HepG2 (cell line): ENCODE results near the gene LMNA. TPM values are rescaled to one million over a fixed set of nuclear protein-coding genes. Genes with fewer than 3 reads are reported as not detected.
A peak's percentile ranks its signal among the peaks of the same experiment; 100 is the strongest.

Experiments
- ATRX ChIP-seq: sonication (generic); formaldehyde crosslinking; IDR thresholded peaks from 2 replicates; pipeline ENCODE4 v1.4.0; 2020; ENCODE audit warnings: missing genetic modification reagents, borderline replicate concordance
- HOXA3 ChIP-seq: sonication (generic); formaldehyde crosslinking; IDR thresholded peaks from 2 replicates; pipeline ENCODE4 v1.5.0; 2020; ENCODE audit warnings: missing genetic modification reagents
- MAZ ChIP-seq, 2 experiments: sonication (generic) in 1 of 2; formaldehyde crosslinking in 1 of 2; IDR thresholded peaks; 2 replicates each; pipeline versions ENCODE4 v1.5.0 to v1.6.1; 2012 to 2020; ENCODE audit warnings: low read depth in 2 of 2, mild to moderate bottlenecking in 2 of 2, borderline replicate concordance in 1 of 2, improper control_type of control experiment in 1 of 2, low read length in 1 of 2, missing genetic modification reagents in 1 of 2, moderate library complexity in 1 of 2
- PPARG ChIP-seq: conservative IDR thresholded peaks from 2 replicates; pipeline ENCODE4 v1.6.1; 2016; ENCODE audit warnings: missing biosample characterization, missing genetic modification reagents
- ZNF430 ChIP-seq: sonication (generic); formaldehyde crosslinking; IDR thresholded peaks from 2 replicates; pipeline ENCODE4 v1.9.0; 2021; ENCODE audit warnings: mild to moderate bottlenecking, missing genetic modification reagents
- ZNF549 ChIP-seq: sonication (generic); formaldehyde crosslinking; IDR thresholded peaks from 2 replicates; pipeline ENCODE4 v1.5.0; 2020; ENCODE audit warnings: missing genetic modification reagents
- polyA plus RNA-seq, 8 experiments: library from polyadenylated mRNA; depleted of rRNA in 3 of 8; stranded (reverse) in 7 of 8; unstranded in 1 of 8; fragments of >200 nt; fragmentation: Illumina TruSeq in 4 of 8; extraction: Trizol in 4 of 8; gene quantifications; 2 replicates each; pipeline versions ENCODE4 v1.2.1 to v1.2.3, GENCODE V29; 2011 to 2016; ENCODE audit warnings: low read depth in 4 of 8, missing spikeins in 1 of 8, mixed read lengths in 1 of 8; ENCODE audit not compliant: insufficient read depth in 1 of 8
- total RNA-seq, 5 experiments: library from RNA; depleted of rRNA; stranded (reverse); fragments of >200 nt; fragmentation: Illumina TruSeq; extraction: Trizol; gene quantifications; 2 replicates each; pipeline ENCODE4 v1.2.3, GENCODE V29; 2016; ENCODE audit warnings: low read depth in 1 of 5
- TF ChIP-seq, protein P1 (sequence below): IDR thresholded peaks from 2 replicates; pipeline ENCODE4 v1.6.1; 2016; ENCODE audit warnings: low read depth, control low read depth
- TF ChIP-seq, protein P2 (sequence below): sonication (generic); formaldehyde crosslinking; IDR thresholded peaks from 2 replicates; pipeline ENCODE4 v1.5.1; 2020; ENCODE audit warnings: mild to moderate bottlenecking, missing genetic modification reagents, borderline replicate concordance
- TF ChIP-seq, protein P3 (sequence below): sonication (generic); formaldehyde crosslinking; IDR thresholded peaks from 2 replicates; pipeline ENCODE4 v1.4.0; 2020; ENCODE audit warnings: missing genetic modification reagents, borderline replicate concordance
- TF ChIP-seq, protein P4 (sequence below): sonication (generic); formaldehyde crosslinking; IDR thresholded peaks from 2 replicates; pipeline ENCODE4 v1.5.1; 2020; ENCODE audit warnings: mild to moderate bottlenecking, missing genetic modification reagents, moderate library complexity
- TF ChIP-seq, protein P5 (sequence below): sonication (generic); formaldehyde crosslinking; IDR thresholded peaks from 2 replicates; pipeline ENCODE4 v1.4.0; 2020; ENCODE audit warnings: mild to moderate bottlenecking, missing genetic modification reagents, borderline replicate concordance

The LMNA gene
- total and polyA plus RNA-seq, 2 of the 13 experiments (the other 11 are each of a cell fraction or from before 2014, with no cell fraction given): 107 to 225 TPM

DNA sequence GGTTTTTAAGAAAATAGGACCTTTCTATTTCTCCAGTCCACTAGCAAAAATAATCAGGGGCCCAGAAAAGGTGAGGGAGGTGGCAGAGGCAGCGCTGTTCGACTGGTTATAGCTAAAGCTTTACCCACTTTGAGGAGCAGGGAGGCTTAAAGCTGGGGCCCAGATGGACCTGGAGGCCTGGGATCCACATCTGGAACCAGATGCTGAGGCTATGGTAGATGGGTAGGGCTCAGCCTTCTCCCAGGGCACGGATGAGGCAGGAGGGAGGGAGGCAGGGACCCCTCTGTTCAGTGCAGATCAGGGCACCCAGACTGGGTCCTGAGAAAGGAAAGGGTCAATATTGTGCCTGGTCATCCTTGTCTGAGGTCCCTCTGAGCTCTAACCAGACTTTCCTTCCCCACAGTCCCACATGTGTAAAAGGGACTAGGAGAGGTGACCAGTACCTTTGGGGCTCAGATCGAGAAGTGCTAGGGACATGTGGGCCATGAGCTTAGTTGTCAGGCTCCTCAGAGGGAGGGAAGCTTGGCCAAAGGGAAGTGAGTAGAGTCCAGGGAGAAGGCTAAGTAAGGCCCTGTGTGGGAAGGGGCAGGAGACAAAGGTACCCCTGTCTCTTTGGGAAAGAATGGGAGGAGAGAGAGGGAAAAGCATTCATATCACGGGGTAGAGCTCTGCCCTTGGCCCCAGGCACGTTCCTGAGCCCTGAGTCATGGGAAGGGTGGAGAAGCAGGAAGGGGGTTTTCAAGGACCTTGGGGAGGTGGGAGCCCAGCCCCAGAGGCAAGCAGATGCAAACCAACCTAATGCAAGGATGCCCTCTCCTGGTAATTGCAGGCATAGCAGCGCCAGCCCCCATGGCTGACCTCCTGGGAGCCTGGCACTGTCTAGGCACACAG lies 15.4 kb downstream of the LMNA start (continued):
- TF ChIP-seq, protein P1, sequence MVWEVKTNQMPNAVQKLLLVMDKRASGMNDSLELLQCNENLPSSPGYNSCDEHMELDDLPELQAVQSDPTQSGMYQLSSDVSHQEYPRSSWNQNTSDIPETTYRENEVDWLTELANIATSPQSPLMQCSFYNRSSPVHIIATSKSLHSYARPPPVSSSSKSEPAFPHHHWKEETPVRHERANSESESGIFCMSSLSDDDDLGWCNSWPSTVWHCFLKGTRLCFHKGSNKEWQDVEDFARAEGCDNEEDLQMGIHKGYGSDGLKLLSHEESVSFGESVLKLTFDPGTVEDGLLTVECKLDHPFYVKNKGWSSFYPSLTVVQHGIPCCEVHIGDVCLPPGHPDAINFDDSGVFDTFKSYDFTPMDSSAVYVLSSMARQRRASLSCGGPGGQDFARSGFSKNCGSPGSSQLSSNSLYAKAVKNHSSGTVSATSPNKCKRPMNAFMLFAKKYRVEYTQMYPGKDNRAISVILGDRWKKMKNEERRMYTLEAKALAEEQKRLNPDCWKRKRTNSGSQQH (CRISPR knock-in tag): no peak; the same call in 1 of the 2 replicates
- no peak for TF ChIP-seq ATRX (CRISPR knock-in tag)
- TF ChIP-seq ZNF430: no peak
- TF ChIP-seq, protein P2, sequence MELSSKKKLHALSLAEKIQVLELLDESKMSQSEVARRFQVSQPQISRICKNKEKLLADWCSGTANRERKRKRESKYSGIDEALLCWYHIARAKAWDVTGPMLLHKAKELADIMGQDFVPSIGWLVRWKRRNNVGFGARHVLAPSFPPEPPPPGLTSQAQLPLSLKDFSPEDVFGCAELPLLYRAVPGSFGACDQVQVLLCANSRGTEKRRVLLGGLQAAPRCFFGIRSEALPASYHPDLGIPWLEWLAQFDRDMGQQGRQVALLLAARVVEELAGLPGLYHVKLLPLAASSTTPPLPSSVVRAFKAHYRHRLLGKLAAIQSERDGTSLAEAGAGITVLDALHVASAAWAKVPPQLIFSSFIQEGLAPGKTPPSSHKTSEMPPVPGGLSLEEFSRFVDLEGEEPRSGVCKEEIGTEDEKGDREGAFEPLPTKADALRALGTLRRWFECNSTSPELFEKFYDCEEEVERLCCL (CRISPR knock-in tag): no peak
- TF ChIP-seq, protein P3, sequence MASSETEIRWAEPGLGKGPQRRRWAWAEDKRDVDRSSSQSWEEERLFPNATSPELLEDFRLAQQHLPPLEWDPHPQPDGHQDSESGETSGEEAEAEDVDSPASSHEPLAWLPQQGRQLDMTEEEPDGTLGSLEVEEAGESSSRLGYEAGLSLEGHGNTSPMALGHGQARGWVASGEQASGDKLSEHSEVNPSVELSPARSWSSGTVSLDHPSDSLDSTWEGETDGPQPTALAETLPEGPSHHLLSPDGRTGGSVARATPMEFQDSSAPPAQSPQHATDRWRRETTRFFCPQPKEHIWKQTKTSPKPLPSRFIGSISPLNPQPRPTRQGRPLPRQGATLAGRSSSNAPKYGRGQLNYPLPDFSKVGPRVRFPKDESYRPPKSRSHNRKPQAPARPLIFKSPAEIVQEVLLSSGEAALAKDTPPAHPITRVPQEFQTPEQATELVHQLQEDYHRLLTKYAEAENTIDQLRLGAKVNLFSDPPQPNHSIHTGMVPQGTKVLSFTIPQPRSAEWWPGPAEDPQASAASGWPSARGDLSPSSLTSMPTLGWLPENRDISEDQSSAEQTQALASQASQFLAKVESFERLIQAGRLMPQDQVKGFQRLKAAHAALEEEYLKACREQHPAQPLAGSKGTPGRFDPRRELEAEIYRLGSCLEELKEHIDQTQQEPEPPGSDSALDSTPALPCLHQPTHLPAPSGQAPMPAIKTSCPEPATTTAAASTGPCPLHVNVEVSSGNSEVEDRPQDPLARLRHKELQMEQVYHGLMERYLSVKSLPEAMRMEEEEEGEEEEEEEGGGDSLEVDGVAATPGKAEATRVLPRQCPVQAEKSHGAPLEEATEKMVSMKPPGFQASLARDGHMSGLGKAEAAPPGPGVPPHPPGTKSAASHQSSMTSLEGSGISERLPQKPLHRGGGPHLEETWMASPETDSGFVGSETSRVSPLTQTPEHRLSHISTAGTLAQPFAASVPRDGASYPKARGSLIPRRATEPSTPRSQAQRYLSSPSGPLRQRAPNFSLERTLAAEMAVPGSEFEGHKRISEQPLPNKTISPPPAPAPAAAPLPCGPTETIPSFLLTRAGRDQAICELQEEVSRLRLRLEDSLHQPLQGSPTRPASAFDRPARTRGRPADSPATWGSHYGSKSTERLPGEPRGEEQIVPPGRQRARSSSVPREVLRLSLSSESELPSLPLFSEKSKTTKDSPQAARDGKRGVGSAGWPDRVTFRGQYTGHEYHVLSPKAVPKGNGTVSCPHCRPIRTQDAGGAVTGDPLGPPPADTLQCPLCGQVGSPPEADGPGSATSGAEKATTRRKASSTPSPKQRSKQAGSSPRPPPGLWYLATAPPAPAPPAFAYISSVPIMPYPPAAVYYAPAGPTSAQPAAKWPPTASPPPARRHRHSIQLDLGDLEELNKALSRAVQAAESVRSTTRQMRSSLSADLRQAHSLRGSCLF (CRISPR knock-in tag): no peak
- TF ChIP-seq ZNF549 (CRISPR knock-in tag): no peak
- TF ChIP-seq, protein P4, sequence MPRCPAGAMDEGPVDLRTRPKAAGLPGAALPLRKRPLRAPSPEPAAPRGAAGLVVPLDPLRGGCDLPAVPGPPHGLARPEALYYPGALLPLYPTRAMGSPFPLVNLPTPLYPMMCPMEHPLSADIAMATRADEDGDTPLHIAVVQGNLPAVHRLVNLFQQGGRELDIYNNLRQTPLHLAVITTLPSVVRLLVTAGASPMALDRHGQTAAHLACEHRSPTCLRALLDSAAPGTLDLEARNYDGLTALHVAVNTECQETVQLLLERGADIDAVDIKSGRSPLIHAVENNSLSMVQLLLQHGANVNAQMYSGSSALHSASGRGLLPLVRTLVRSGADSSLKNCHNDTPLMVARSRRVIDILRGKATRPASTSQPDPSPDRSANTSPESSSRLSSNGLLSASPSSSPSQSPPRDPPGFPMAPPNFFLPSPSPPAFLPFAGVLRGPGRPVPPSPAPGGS (CRISPR knock-in tag): no peak
- TF ChIP-seq HOXA3 (CRISPR knock-in tag): peak; percentile 67
- peak; percentile 72 for TF ChIP-seq PPARG (CRISPR knock-in tag)
- TF ChIP-seq MAZ (IDR thresholded peaks at IDR 0.05; ENCODE audit: borderline replicate concordance, low read depth, low read length): peak; percentile 84
- peak; percentile 82 for TF ChIP-seq MAZ (CRISPR knock-in tag; IDR thresholded peaks at IDR 0.05; ENCODE audit: low read depth)
- TF ChIP-seq, protein P5, sequence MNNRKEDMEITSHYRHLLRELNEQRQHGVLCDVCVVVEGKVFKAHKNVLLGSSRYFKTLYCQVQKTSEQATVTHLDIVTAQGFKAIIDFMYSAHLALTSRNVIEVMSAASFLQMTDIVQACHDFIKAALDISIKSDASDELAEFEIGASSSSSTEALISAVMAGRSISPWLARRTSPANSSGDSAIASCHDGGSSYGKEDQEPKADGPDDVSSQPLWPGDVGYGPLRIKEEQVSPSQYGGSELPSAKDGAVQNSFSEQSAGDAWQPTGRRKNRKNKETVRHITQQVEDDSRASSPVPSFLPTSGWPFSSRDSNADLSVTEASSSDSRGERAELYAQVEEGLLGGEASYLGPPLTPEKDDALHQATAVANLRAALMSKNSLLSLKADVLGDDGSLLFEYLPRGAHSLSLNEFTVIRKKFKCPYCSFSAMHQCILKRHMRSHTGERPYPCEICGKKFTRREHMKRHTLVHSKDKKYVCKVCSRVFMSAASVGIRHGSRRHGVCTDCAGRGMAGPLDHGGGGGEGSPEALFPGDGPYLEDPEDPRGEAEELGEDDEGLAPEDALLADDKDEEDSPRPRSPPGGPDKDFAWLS (CRISPR knock-in tag): peak; percentile 81; the same call in 1 of the 2 replicates
